ENCODE results near the gene GRIK3. TPM values are rescaled to one million over a fixed set of nuclear protein-coding genes. Genes with fewer than 3 reads are reported as not detected.

The GRIK3 gene
- polyA plus RNA-seq, 1 experiment = not detected

DNA sequence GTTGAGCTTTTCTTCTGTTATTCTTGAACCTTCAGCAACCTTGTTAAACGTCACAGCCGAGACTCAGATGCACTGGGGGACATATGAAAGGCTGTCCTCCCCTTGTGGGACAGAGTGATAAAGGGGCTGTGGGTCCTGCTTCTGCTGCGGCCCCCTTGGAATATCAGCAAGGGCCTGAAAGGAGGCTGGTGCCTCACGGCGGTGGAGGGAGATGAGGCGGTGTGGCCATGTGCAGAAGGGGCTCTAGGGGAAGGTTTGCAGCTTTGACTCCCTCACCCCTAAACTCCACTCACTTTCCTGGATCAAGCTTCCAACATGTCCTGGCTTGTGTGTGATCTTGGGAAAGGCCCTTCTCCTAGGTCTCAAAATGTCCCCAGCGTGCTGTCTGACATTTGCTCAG lies 280.9 kb downstream of the GRIK3 start:
- ChIA-PET CTCF (no interaction called here), POLR2A (no interaction called here)
- TF ChIP-seq, protein P1, sequence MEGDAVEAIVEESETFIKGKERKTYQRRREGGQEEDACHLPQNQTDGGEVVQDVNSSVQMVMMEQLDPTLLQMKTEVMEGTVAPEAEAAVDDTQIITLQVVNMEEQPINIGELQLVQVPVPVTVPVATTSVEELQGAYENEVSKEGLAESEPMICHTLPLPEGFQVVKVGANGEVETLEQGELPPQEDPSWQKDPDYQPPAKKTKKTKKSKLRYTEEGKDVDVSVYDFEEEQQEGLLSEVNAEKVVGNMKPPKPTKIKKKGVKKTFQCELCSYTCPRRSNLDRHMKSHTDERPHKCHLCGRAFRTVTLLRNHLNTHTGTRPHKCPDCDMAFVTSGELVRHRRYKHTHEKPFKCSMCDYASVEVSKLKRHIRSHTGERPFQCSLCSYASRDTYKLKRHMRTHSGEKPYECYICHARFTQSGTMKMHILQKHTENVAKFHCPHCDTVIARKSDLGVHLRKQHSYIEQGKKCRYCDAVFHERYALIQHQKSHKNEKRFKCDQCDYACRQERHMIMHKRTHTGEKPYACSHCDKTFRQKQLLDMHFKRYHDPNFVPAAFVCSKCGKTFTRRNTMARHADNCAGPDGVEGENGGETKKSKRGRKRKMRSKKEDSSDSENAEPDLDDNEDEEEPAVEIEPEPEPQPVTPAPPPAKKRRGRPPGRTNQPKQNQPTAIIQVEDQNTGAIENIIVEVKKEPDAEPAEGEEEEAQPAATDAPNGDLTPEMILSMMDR (IDR thresholded peaks at IDR 0.05; ENCODE audit: low read depth, low read length) = no peak
- Histone ChIP-seq H3K27ac (ENCODE audit: low read depth, low read length) (no peak overlapping the region), H3K27me3 (ENCODE audit: control insufficient read depth, insufficient read depth, low read length) (no peaks in the 10 kb centered on the region), H3K4me3 (ENCODE audit: low read depth, low read length) (no peak overlapping the region), H3K9me3 (ENCODE audit: control insufficient read depth, insufficient read depth, low read length) (no peaks in the 10 kb centered on the region)
- DNase-seq (ENCODE audit: low read depth, low spot score) = no peak

DNA sequence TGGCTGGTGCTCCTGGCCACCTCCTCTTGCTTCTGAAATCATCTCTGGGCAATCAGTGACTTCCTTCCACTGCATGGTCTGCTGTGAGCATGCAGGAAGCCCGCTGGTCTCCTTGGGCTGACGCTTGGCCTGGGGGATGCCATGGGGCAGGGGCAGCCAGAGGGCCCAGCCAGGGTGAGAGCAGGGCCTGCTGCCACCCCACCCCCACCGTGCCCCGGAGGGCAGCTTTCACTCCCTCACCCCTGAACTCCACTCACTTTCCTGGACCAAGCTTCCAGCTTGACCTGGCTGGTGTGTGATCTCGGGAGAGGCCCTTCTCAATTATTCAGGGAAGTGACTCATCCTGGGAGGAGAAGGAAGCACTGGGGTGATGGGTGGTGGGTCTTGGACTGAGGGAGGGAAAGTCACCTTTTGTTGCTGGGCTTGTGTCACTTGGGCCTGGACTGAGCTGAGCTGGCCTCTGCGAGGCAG lies 281.4 kb downstream of the GRIK3 start:
- CTCF ChIA-PET = no interaction called here
- no peak for DNase-seq (ENCODE audit: low read depth, low spot score)
- no peak overlapping the region for H3K27ac ChIP-seq (ENCODE audit: low read depth, low read length)
- no peaks in the 10 kb centered on the region for H3K27me3 ChIP-seq (ENCODE audit: control insufficient read depth, insufficient read depth, low read length)
- POLR2A ChIA-PET = no interaction called here
- TF ChIP-seq, protein P1 (IDR thresholded peaks at IDR 0.05; ENCODE audit: low read depth, low read length) = no peak
- no peak overlapping the region for H3K4me3 ChIP-seq (ENCODE audit: low read depth, low read length)
- no peaks in the 10 kb centered on the region for H3K9me3 ChIP-seq (ENCODE audit: control insufficient read depth, insufficient read depth, low read length)

DNA sequence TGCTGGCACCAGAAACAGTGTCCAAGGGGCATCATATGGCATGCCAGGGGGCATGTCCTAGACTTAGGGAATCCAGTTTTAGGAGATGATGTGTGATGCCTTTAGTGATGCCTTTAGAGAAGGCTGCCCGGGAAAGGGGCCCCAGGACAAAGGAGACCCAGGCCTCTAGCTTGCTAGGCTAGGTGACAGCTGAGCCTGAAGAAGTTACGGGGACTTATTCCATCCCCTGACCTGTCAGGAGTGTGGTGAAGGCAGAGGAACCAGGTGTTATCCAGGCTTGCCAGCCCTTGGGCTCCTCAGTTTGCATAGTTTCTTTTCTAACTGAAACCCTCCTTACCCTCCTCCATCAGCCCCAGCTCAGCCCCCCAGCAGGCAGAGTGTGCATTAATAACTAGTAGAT lies 281.9 kb downstream of the GRIK3 start:
- H3K27me3 ChIP-seq (ENCODE audit: control insufficient read depth, insufficient read depth, low read length) = no peaks in the 10 kb centered on the region
- H3K9me3 ChIP-seq (ENCODE audit: control insufficient read depth, insufficient read depth, low read length) = no peaks in the 10 kb centered on the region
- no peak for DNase-seq (ENCODE audit: low read depth, low spot score)
- H3K27ac ChIP-seq (ENCODE audit: low read depth, low read length) = no peak overlapping the region
- TF ChIP-seq, protein P1 (IDR thresholded peaks at IDR 0.05; ENCODE audit: low read depth, low read length) = no peak
- ChIA-PET POLR2A (no interaction called here), CTCF (no interaction called here)
- no peak overlapping the region for H3K4me3 ChIP-seq (ENCODE audit: low read depth, low read length)

DNA sequence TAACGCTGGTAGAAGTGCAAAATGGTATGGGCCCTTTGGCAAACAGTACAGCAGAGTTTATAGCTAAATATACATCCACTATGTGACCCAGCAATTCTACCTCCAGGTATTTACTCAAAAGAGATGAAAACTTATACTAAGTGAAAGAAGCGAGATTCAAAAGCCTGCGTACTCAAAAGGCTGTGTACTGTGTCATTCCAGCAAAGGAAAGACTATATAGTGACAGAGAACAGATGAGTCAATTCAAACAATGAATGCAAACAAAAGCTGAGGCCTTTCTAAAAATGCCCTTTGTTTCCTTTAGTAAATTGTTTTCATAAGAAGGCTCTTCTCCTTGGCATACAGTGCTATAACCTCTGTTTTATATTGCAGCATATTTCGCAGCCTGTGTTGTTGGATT lies 282.8 kb downstream of the GRIK3 start:
- Histone ChIP-seq H3K4me3 (ENCODE audit: low read depth, low read length) (no peak overlapping the region), H3K9me3 (ENCODE audit: control insufficient read depth, insufficient read depth, low read length) (no peaks in the 10 kb centered on the region), H3K27me3 (ENCODE audit: control insufficient read depth, insufficient read depth, low read length) (no peaks in the 10 kb centered on the region), H3K27ac (ENCODE audit: low read depth, low read length) (no peak overlapping the region)
- DNase-seq (ENCODE audit: low read depth, low spot score) = no peak
- ChIA-PET POLR2A (no interaction called here), CTCF (no interaction called here)
- TF ChIP-seq, protein P1 (IDR thresholded peaks at IDR 0.05; ENCODE audit: low read depth, low read length) = no peak

DNA sequence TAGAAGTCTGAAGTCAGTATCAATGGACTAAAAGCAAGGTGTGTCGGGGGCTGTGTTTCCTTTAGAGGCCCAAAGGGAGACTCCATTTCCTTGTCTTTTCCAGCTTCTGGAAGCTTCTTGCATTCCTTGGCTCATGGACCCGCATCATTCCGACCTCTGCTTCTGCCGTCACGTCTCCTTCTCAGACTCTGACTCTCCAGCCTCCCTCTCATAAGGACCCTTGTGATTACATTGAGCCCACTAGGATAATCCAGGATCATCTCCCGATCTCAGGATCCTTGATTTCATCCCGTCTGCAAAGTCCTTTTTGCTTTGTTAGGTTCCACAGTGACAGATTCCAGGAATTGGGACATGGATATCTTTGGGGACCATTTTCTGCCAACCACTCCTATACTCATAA lies 285.8 kb downstream of the GRIK3 start:
- H3K4me3 ChIP-seq (ENCODE audit: low read depth, low read length) = no peak overlapping the region
- DNase-seq (ENCODE audit: low read depth, low spot score) = no peak
- no peaks in the 10 kb centered on the region for H3K9me3 ChIP-seq (ENCODE audit: control insufficient read depth, insufficient read depth, low read length)
- ChIA-PET POLR2A (interaction anchor here (0.5 kb wide), 1 partner anchor 888 kb away, joined by 3 read pairs; no protein-coding TSS in a partner anchor), CTCF (no interaction called here)
- H3K27me3 ChIP-seq (ENCODE audit: control insufficient read depth, insufficient read depth, low read length) = no peaks in the 10 kb centered on the region
- TF ChIP-seq, protein P1 (IDR thresholded peaks at IDR 0.05; ENCODE audit: low read depth, low read length) = no peak
- no peak overlapping the region for H3K27ac ChIP-seq (ENCODE audit: low read depth, low read length)

Data from AG04450 (cell line).